Raji (cell line): ENCODE measurements around the gene OGDH.
A peak's percentile ranks its signal among the peaks of the same experiment; 100 is the strongest.

ENCODE experiments used
- POLR2A ChIP-seq: IDR thresholded peaks from 2 replicates; pipeline ENCODE4 v1.6.1; 2011; ENCODE audit warnings: low read depth, low read length, control low read depth; ENCODE audit not compliant: insufficient read depth

Gene OGDH

DNA sequence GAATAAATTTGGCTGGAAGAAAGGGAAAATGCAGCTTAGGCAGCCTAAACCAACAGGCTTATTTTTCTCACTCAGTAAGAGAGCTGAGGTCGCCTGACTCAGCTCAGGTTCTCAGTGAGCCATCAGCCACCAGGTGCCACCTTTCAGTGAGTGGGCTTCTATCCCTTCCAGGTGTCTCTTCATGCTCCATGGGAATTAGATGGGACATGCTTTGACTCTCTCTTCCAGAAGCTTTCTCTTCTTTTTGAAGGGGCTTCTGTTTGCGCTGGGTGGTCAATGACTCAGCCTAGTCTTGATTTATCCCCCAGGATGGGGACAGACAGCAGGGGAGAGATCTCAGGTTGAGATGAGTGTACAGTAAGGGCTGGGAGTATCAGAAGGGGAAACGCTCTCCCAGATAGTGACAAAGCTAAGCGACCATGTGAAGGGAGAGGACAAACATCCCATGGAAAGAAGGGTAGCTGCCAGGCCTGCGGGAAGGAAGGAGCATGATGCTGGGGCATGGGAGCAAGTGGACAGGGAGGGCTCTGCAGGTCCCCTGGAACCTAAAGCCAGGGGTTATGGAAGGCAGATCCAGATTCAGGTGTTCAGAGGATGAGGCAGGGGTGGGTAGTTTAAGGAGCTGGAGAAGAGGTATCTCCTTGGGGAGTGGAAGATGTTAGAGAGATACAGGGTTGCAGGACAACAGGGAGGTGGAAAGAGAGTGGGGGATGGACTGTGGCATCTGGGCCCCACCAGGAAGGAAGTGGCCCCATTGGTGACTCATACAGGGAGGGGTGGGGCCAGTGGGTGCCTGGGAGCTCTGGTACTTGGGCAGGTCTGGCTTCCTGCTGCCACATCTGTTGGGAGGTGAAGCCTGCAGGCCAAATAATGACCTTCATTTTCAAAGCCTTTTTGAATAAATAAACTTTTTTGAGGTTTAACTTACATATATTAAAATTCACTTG is 32.5 kb downstream of the OGDH start:
- 0 out of 2 replicates have a peak, but pooled peaks have one; percentile 18 for TF ChIP-seq POLR2A

GRCh38 chr7:44639671-44640321 is 33.4 kb downstream of the OGDH start:
- no peak for TF ChIP-seq POLR2A

DNA sequence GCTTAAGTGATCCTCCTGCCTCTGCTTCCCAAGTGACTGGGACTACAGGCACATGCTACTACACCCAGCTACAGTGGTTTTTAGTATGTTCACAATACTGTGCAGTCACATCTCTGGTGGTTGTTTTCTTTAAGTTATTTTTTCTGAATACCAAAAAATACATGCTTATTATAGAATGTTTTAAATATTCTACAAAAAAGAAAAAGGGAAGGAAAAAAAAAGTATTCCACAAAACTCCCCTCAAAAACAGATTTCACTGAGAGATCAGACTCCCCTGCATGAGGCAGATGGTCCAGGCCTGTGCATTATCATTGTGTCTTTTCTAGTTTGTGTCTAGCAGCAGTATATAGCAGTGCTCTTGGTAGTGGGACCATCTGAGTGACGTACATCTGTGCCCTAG is 36.8 kb downstream of the OGDH start:
- TF ChIP-seq POLR2A, result no peak

- TF ChIP-seq POLR2A, result no peak
Observed at GRCh38 chr7:44645254-44645653, 38.8 kb downstream of the OGDH start.

DNA sequence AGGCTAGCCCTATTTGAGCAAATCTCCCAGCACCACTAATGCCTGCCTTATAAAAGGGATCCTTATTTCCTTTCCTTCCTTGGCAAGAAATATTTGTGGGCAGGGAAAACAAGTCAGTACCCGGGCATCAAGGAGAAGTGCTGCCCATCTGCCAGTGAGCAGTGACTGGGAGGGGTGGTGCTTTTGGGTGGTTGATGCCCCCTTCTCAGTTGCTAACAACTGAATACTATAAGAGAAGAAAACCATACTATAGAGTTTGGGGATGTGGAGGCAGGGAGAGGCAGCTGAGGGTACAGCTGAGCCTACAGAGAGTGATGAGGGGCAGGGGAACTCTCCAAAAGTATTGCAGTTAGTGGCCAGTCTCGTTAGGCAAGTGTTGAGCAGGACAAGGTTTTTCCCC is 39.3 kb downstream of the OGDH start:
- TF ChIP-seq POLR2A, result no peak

- no peak for TF ChIP-seq POLR2A
Observed at GRCh38 chr7:44646176-44646920, 39.9 kb downstream of the OGDH start.

DNA sequence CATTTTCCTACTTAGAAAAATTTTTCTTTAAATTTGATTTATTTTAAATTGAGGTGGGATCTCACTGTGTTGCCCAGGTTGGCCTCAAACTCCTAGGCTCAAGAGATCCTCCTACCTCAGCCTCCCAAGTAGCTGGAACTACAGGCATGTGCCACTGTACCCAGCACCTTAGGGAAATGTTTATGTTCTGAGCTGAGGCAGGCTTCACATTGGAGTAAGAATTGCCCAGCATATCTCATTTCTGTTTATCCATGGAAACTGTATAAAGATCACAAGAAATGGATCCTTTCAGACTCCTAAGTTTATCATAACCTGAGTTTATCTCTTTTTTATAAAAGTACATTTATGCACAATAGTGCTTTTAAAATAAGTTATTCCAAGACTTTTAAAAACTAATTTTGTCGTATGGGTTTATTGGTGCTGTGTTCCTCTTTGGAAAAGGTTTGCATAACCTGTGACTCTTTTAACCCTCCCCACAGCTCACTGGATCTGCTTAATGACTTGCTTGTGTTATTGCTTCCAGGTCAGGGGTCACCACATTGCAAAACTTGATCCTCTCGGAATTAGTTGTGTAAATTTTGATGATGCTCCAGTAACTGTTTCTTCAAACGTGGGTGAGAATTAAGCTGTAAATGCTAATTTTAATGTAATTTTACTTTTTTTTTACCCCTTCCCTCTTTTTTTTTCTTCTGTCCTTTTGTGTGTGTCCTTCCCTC is 40.7 kb downstream of the OGDH start:
- TF ChIP-seq POLR2A, result no peak

DNA sequence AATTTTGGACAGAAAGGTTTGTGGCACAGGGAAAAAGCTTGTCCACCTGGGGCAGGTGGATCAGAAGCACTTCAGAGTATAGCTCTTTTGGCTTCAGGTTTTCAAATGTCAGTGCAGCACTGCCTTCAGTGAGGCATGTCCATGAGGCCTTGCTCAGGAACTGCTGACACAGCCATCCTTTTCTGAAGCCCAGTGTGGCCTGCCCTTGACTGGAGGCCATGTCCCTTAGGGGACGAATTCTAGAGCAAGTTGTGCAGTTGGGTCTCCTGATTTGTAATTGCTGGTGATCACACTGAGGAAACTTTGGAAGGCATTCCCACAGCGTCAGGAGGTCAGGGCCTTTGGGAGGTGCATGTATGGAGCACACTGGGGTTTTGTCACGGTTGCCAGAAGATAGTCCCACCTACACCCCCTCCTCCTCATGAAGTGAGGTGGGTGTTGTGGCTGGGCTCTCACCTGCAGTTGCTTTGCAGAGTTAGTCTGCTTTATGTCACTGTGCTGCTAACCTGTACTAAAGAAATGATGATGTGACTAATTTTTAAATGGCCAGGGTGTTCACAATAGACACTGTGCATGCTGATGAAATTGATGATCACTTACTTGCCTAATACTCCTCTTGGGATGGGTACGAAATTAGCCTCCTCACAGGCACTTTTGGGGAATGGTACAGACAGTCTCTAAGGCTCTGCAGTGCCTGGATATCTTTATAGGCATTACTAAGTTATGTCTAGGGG is 41.7 kb downstream of the OGDH start:
- no peak for TF ChIP-seq POLR2A

DNA sequence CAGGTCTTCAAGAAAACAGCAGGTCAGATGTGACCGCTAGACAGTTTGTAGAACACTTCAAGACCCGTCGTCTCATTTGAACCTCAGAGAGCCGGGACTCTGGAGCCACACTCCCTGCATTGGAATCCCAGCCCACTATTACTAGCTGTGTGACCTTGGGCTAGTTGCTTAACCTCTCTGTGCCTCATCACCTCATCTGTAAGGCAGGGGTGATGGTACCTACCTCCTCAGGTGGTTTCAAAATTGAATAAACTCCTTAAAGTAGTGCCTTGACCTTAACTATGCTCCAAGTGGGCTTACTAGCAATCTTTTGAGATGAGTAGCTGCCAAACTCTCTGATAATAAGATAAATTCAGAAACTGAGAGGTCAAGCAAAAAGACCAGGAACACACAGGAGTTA is 43.8 kb downstream of the OGDH start:
- no peak for TF ChIP-seq POLR2A

DNA sequence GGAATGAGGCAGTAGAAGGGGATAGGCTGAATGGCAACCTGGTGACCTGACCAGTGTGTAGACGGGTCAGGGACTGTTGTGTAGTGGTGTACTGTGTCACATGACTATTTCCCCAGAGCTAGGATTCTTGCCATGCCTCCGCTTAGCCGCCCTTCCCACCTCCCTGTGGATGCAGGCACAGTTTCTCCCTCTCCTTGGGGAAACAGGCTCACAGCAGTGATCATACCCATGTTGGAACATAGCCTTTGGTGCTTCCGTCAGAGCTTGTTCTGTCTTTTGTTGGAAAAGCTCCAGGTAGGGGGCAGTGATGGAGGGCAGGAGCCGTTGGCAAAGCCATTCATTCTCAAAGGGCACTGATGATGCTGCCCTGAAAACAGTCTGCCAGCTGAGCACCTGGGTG is 44.3 kb downstream of the OGDH start:
- no peak for TF ChIP-seq POLR2A

GRCh38 chr7:44652535-44652934 is 46.1 kb downstream of the OGDH start:
- no peak for TF ChIP-seq POLR2A

GRCh38 chr7:44654255-44654796 is 47.9 kb downstream of the OGDH start:
- TF ChIP-seq POLR2A, result no peak

DNA sequence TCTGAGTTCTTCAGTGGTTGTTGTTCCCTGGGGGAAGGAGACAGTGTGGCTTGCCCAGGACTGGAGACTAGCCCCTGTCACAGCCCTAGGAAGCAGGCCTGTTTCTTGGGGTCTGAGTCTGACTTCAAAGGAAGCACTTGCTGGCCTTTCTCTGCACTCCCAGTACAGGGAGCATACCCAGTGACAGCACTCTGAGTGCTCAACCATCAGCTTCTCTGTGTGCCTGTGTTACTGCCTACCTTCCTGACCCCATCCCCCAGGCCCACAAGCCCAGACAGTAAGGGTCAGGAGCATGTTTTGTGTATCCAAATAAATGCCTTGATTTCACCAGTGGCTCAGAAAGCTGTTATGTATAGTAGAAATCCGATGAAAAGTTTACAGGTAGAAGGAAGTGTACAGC is 48.9 kb downstream of the OGDH start:
- no peak for TF ChIP-seq POLR2A

GRCh38 chr7:44658979-44659378 is 52.6 kb downstream of the OGDH start:
- no peak for TF ChIP-seq POLR2A
